HepG2 (cell line): ENCODE results near the gene AMBRA1. TPM values are rescaled to one million over a fixed set of nuclear protein-coding genes. Genes with fewer than 3 reads are reported as not detected.

Experiments
- AGO2 ChIP-seq: fragments of 200-400 bp; formaldehyde crosslinking; optimal IDR thresholded peaks from 2 replicates; pipeline ENCODE3; 2017; ENCODE audit warnings: mild to moderate bottlenecking, low read depth, low read length, moderate library complexity
- DZIP1 ChIP-seq: sonication (generic); formaldehyde crosslinking; IDR thresholded peaks from 2 replicates; pipeline ENCODE4 v1.5.0; 2020; ENCODE audit warnings: mild to moderate bottlenecking, missing genetic modification reagents
- ELF1 ChIP-seq: sonication (generic); formaldehyde crosslinking; IDR thresholded peaks from 2 replicates; pipeline ENCODE4 v1.4.0; 2020; ENCODE audit warnings: missing genetic modification reagents
- MAFG ChIP-seq: sonication (generic); formaldehyde crosslinking; IDR thresholded peaks from 2 replicates; pipeline ENCODE4 v1.5.1; 2020; ENCODE audit warnings: mild to moderate bottlenecking, missing genetic modification reagents
- RARA ChIP-seq: IDR thresholded peaks from 2 replicates; pipeline ENCODE4 v1.6.1; 2016; ENCODE audit warnings: missing genetic modification reagents, missing compliant biosample characterization
- RORA ChIP-seq: sonication (generic); formaldehyde crosslinking; IDR thresholded peaks from 2 replicates; pipeline ENCODE4 v1.5.0; 2020; ENCODE audit warnings: mild to moderate bottlenecking, missing genetic modification reagents, moderate library complexity
- SALL1 ChIP-seq: sonication (generic); formaldehyde crosslinking; IDR thresholded peaks from 2 replicates; pipeline ENCODE4 v1.8.0; 2022; ENCODE audit warnings: mild to moderate bottlenecking, missing genetic modification reagents
- STAG1 ChIP-seq: sonication (generic); formaldehyde crosslinking; IDR thresholded peaks from 2 replicates; pipeline ENCODE4 v1.4.0; 2020; ENCODE audit warnings: missing genetic modification reagents
- TEF ChIP-seq: sonication (generic); formaldehyde crosslinking; IDR thresholded peaks from 2 replicates; pipeline ENCODE4 v1.5.0; 2020; ENCODE audit warnings: missing genetic modification reagents
- THAP11 ChIP-seq: IDR thresholded peaks from 2 replicates; pipeline ENCODE4 v1.6.1; 2016; ENCODE audit warnings: missing biosample characterization, missing genetic modification reagents
- WIZ ChIP-seq: sonication (generic); formaldehyde crosslinking; IDR thresholded peaks from 2 replicates; pipeline ENCODE4 v1.5.1; 2020; ENCODE audit warnings: mild to moderate bottlenecking, missing genetic modification reagents
- ZBTB4 ChIP-seq: sonication (generic); formaldehyde crosslinking; IDR thresholded peaks from 2 replicates; pipeline ENCODE4 v1.4.0; 2020; ENCODE audit warnings: missing genetic modification reagents, mild to moderate bottlenecking, borderline replicate concordance
- ZNF431 ChIP-seq: sonication (generic); formaldehyde crosslinking; IDR thresholded peaks from 2 replicates; pipeline ENCODE4 v1.9.0; 2022; ENCODE audit warnings: missing genetic modification reagents, low read depth, mild to moderate bottlenecking, borderline replicate concordance
- ZNF678 ChIP-seq: sonication (generic); formaldehyde crosslinking; IDR thresholded peaks from 2 replicates; pipeline ENCODE4 v1.4.0; 2020; ENCODE audit warnings: mild to moderate bottlenecking, missing genetic modification reagents
- polyA plus RNA-seq, 8 experiments: library from polyadenylated mRNA; depleted of rRNA in 3 of 8; stranded (reverse) in 7 of 8; unstranded in 1 of 8; fragments of >200 nt; fragmentation: Illumina TruSeq in 4 of 8; extraction: Trizol in 4 of 8; gene quantifications; 2 replicates each; pipeline versions ENCODE4 v1.2.1 to v1.2.3, GENCODE V29; 2011 to 2016; ENCODE audit warnings: low read depth in 4 of 8, missing spikeins in 1 of 8, mixed read lengths in 1 of 8; ENCODE audit not compliant: insufficient read depth in 1 of 8
- total RNA-seq, 5 experiments: library from RNA; depleted of rRNA; stranded (reverse); fragments of >200 nt; fragmentation: Illumina TruSeq; extraction: Trizol; gene quantifications; 2 replicates each; pipeline ENCODE4 v1.2.3, GENCODE V29; 2016; ENCODE audit warnings: low read depth in 1 of 5
- TF ChIP-seq, protein P1 (sequence below): IDR thresholded peaks from 2 replicates; pipeline ENCODE4 v1.6.1; 2016; ENCODE audit warnings: mild to moderate bottlenecking, missing biosample characterization, missing genetic modification reagents
- TF ChIP-seq, protein P2 (sequence below): sonication (generic); formaldehyde crosslinking; IDR thresholded peaks from 2 replicates; pipeline ENCODE4 v1.5.1; 2020; ENCODE audit warnings: mild to moderate bottlenecking, missing genetic modification reagents, moderate library complexity

Gene AMBRA1
- total and polyA plus RNA-seq, 2 of the 13 experiments (the other 11 are each of a cell fraction or from before 2014, with no cell fraction given), result 15.7 to 26.0 TPM

GRCh38 chr11:46617134-46617971 lies 23.5 kb upstream of the AMBRA1 start, which contains the start of the genes ATG13 and HARBI1 (continued):
- TF ChIP-seq DZIP1 (no peak), ZBTB4 (no peak), SALL1 (CRISPR knock-in tag) (peak; percentile 65), ZNF678 (no peak), WIZ (peak; percentile 80), MAFG (CRISPR knock-in tag) (no peak), AGO2 (peak; percentile 52), STAG1 (peak; percentile 68), RARA (CRISPR knock-in tag) (no peak), THAP11 (CRISPR knock-in tag) (peak; percentile 89), TEF (CRISPR knock-in tag) (no peak), RORA (0 out of 2 replicates have a peak, but pooled peaks have one; percentile 26), ELF1 (peak; percentile 15; the same call in 1 of the 2 replicates), ZNF431 (peak; percentile 79; the same call in 1 of the 2 replicates)
- TF ChIP-seq, protein P1, sequence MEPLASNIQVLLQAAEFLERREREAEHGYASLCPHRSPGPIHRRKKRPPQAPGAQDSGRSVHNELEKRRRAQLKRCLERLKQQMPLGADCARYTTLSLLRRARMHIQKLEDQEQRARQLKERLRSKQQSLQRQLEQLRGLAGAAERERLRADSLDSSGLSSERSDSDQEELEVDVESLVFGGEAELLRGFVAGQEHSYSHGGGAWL (CRISPR knock-in tag), result peak; percentile 51; the same call in 1 of the 2 replicates
- TF ChIP-seq, protein P2, sequence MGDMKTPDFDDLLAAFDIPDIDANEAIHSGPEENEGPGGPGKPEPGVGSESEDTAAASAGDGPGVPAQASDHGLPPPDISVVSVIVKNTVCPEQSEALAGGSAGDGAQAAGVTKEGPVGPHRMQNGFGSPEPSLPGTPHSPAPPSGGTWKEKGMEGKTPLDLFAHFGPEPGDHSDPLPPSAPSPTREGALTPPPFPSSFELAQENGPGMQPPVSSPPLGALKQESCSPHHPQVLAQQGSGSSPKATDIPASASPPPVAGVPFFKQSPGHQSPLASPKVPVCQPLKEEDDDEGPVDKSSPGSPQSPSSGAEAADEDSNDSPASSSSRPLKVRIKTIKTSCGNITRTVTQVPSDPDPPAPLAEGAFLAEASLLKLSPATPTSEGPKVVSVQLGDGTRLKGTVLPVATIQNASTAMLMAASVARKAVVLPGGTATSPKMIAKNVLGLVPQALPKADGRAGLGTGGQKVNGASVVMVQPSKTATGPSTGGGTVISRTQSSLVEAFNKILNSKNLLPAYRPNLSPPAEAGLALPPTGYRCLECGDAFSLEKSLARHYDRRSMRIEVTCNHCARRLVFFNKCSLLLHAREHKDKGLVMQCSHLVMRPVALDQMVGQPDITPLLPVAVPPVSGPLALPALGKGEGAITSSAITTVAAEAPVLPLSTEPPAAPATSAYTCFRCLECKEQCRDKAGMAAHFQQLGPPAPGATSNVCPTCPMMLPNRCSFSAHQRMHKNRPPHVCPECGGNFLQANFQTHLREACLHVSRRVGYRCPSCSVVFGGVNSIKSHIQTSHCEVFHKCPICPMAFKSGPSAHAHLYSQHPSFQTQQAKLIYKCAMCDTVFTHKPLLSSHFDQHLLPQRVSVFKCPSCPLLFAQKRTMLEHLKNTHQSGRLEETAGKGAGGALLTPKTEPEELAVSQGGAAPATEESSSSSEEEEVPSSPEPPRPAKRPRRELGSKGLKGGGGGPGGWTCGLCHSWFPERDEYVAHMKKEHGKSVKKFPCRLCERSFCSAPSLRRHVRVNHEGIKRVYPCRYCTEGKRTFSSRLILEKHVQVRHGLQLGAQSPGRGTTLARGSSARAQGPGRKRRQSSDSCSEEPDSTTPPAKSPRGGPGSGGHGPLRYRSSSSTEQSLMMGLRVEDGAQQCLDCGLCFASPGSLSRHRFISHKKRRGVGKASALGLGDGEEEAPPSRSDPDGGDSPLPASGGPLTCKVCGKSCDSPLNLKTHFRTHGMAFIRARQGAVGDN (CRISPR knock-in tag), result peak; percentile 73
